Measurements from ENCODE around the gene DSTN. TPM values are rescaled to one million over a fixed set of nuclear protein-coding genes. Genes with fewer than 3 reads are reported as not detected.

The DSTN gene
- total and polyA plus RNA-seq, 5 donors, result 720 to 929 (median 762) TPM

- 67% methylated on average over 5 of the region's 5 CpGs for WGBS
- no peak for DNase-seq
- H3K27me3 ChIP-seq (ENCODE audit: control insufficient read depth, insufficient read depth), result no peaks in the 10 kb centered on the region
- peak overlapping the region; percentile 72 for H3K4me3 ChIP-seq (ENCODE audit: low read length)
- H3K4me1 ChIP-seq (ENCODE audit: control insufficient read depth, insufficient read depth, low read length), result no peaks in the 10 kb centered on the region
- no peak for ATAC-seq
- H3K27ac ChIP-seq (ENCODE audit: low read length), result peak overlapping the region; percentile 33
- intact Hi-C loops (cut with DNase I), result loop anchor here in 3 of 4 donors (10.0 kb wide), 2 partner anchors 363 to 373 kb away; no protein-coding TSS in a partner anchor
- H3K9me3 ChIP-seq (ENCODE audit: control insufficient read depth, low read length), result no peaks in the 10 kb centered on the region
Measured at GRCh38 chr20:17531665-17532025, 38.2 kb upstream of the DSTN start.

DNA sequence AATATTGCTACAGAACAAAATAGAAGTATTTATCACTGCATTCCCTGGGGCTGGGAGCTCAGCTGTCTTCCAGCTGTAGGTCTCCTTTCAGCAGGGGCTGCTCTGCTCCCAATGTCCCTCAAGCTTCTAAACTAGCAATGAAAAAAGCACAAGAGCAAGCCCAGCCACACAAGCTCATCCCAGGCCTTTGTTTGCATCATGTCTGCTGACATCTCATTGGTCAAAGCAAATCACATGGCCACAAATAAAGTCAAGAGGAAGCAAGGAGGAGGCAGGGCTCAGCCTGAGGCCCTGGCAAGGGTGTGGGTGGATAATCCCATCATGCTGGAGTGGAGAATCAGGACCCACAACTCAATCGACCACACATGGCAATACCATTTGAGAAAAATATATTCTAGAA lies 36.5 kb upstream of the DSTN start:
- Histone ChIP-seq H3K4me3 (ENCODE audit: low read length) (no peak overlapping the region), H3K27me3 (ENCODE audit: control insufficient read depth, insufficient read depth) (no peaks in the 10 kb centered on the region), H3K4me1 (ENCODE audit: control insufficient read depth, insufficient read depth, low read length) (no peaks in the 10 kb centered on the region), H3K27ac (ENCODE audit: low read length) (no peak overlapping the region), H3K9me3 (ENCODE audit: control insufficient read depth, low read length) (no peaks in the 10 kb centered on the region)
- DNase-seq (no peak), ATAC-seq (no peak)
- 48% methylated on average over 1 of the region's 1 CpG for WGBS
- intact Hi-C loops (cut with DNase I), result loop anchor here in 3 of 4 donors (10.0 kb wide), 2 partner anchors 361 to 371 kb away; no protein-coding TSS in a partner anchor

DNA sequence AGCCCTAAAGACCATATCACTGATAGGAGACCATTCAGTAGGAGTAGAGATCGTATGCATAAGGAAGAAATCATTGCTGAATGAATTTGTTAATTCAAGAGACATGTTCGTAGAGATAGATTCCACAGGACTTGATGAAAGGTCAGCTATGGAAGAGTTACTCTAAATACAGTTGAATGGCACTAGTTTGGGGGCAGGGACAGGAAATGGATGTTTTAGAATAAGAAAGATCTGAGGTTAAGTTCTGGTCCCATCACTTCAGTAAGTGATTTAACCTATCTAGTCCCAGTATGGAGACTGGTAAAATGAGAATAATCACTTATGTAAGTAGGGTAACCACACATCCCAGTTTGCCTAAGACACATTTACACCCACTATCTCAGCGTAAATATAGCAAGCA lies 35.8 kb upstream of the DSTN start:
- Histone ChIP-seq H3K4me1 (ENCODE audit: control insufficient read depth, insufficient read depth, low read length) (no peaks in the 10 kb centered on the region), H3K27ac (ENCODE audit: low read length) (no peak overlapping the region), H3K27me3 (ENCODE audit: control insufficient read depth, insufficient read depth) (no peaks in the 10 kb centered on the region), H3K4me3 (ENCODE audit: low read length) (no peak overlapping the region), H3K9me3 (ENCODE audit: control insufficient read depth, low read length) (no peaks in the 10 kb centered on the region)
- intact Hi-C loops (cut with DNase I), result loop anchor here in 3 of 4 donors (10.0 kb wide), 2 partner anchors 361 to 371 kb away; no protein-coding TSS in a partner anchor
- DNase-seq (no peak), ATAC-seq (no peak)
- 91% methylated on average over 3 of the region's 3 CpGs for WGBS

- no peaks in the 10 kb centered on the region for H3K4me1 ChIP-seq (ENCODE audit: control insufficient read depth, insufficient read depth, low read length)
- no peak overlapping the region for H3K27ac ChIP-seq (ENCODE audit: low read length)
Measured at GRCh38 chr20:17536944-17537444, 32.9 kb upstream of the DSTN start.

DNA sequence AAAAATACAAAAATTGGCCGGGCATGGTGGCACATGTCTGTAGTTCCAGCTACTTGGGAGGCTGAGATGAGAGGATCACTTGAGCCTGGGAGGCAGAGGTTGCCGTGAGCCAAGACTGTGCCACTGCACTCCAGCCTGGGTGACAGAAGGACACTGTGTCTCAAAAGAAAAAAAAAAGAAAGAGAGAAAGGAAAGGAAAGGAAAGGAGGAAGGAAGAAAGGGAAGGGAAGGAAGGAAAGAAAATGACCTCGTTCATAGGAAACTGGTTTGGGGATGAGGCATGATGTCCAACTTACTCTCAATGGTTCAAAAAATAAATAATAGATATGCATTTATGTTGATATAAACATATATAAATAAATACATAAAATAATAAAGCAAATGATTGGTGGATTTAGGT lies 31.9 kb upstream of the DSTN start:
- H3K27me3 ChIP-seq (ENCODE audit: control insufficient read depth, insufficient read depth), result no peaks in the 10 kb centered on the region
- 82% methylated on average over 3 of the region's 3 CpGs for WGBS
- no peaks in the 10 kb centered on the region for H3K4me1 ChIP-seq (ENCODE audit: control insufficient read depth, insufficient read depth, low read length)
- no peaks in the 10 kb centered on the region for H3K9me3 ChIP-seq (ENCODE audit: control insufficient read depth, low read length)
- ATAC-seq (no peak), DNase-seq (no peak)
- no peak overlapping the region for H3K27ac ChIP-seq (ENCODE audit: low read length)
- intact Hi-C loops (cut with DNase I), result loop anchor here (2.0 to 10.0 kb wide), 7 partner anchors 34 to 367 kb away; partner anchors contain the start of gene DSTN (in 1 of the 4)
- H3K4me3 ChIP-seq (ENCODE audit: low read length), result no peak overlapping the region

More at GRCh38 chr20:17536944-17537444, 32.9 kb upstream of the DSTN start:
- H3K9me3 ChIP-seq (ENCODE audit: control insufficient read depth, low read length), result no peaks in the 10 kb centered on the region
- peak; percentile 94 to 96 for ATAC-seq
- DNase-seq, result peak; percentile 60 to 83 (median 65)
- H3K27me3 ChIP-seq (ENCODE audit: control insufficient read depth, insufficient read depth), result no peaks in the 10 kb centered on the region
- intact Hi-C loops (cut with DNase I), result loop anchor here (2.0 to 10.0 kb wide), 7 partner anchors 35 to 368 kb away; partner anchors contain the start of gene DSTN (in 1 of the 4)
- H3K4me3 ChIP-seq (ENCODE audit: low read length), result no peak overlapping the region
- WGBS, result 25% methylated on average over 6 of the region's 6 CpGs

DNA sequence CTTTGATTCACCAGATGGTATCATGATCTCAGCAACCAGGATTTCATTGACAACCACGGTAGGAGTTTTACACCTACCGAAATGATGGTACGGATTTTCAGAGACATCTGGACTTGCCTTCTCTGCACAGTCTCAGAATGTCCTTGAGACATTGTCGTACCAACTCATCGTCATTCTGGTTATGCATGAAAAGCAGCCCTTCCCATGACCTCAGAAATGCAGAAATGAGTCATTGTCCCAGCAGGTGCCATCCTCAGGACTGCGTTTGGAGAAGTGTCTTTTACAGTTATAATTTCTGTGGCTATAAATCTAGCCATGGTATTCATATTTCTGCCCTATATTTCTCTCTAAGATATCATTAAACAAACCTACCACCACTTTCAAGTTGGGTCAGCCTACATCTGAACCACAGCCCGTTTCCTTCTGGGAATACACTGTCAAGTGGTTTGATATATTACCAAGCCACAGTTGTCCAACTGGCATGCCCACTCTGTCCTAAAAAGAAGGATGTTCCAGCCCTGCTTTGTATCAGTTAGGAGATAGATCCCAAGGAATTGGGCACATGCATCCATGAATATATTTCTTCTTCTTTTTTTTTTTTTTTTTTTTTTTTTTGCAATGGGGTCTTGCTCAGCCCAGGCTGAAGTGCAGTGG lies 31.2 kb upstream of the DSTN start:
- 74% methylated on average over 7 of the region's 7 CpGs for WGBS
- ATAC-seq (no peak), DNase-seq (no peak)
- no peaks in the 10 kb centered on the region for H3K27me3 ChIP-seq (ENCODE audit: control insufficient read depth, insufficient read depth)
- no peaks in the 10 kb centered on the region for H3K9me3 ChIP-seq (ENCODE audit: control insufficient read depth, low read length)
- H3K4me3 ChIP-seq (ENCODE audit: low read length), result no peak overlapping the region
- H3K4me1 ChIP-seq (ENCODE audit: control insufficient read depth, insufficient read depth, low read length), result no peaks in the 10 kb centered on the region
- intact Hi-C loops (cut with DNase I), result loop anchor here (5.0 to 10.0 kb wide), 6 partner anchors 34 to 366 kb away; partner anchors contain the start of gene DSTN (in 1 of the 4)
- H3K27ac ChIP-seq (ENCODE audit: low read length), result no peak overlapping the region

DNA sequence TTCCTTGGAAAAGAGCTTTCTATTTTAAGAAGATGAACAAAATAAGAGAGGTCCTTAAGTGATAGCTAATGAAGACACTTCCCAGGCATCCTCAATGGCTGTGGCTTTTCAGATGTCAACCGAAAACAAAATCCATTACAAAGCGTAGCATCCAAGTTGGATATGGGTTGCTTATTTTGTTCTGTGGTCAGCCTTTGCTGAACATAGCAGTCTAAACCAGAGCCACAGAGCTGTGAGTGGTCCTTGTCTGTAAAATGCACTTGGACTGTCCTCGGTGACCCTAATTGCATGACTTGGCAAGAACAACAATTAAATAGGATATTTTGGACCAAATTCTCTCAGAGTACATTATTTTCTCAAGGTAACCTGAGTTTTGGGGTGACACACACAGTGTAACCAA lies 28.3 kb upstream of the DSTN start:
- Histone ChIP-seq H3K9me3 (ENCODE audit: control insufficient read depth, low read length) (no peaks in the 10 kb centered on the region), H3K27ac (ENCODE audit: low read length) (no peak overlapping the region), H3K4me3 (ENCODE audit: low read length) (no peak overlapping the region), H3K27me3 (ENCODE audit: control insufficient read depth, insufficient read depth) (no peaks in the 10 kb centered on the region), H3K4me1 (ENCODE audit: control insufficient read depth, insufficient read depth, low read length) (no peaks in the 10 kb centered on the region)
- ATAC-seq (no peak), DNase-seq (no peak)
- intact Hi-C loops (cut with DNase I), result no loop called here
- 90% methylated on average over 3 of the region's 3 CpGs for WGBS

- Histone ChIP-seq H3K4me3 (ENCODE audit: low read length) (no peak overlapping the region), H3K9me3 (ENCODE audit: control insufficient read depth, low read length) (no peaks in the 10 kb centered on the region), H3K27me3 (ENCODE audit: control insufficient read depth, insufficient read depth) (no peaks in the 10 kb centered on the region), H3K27ac (ENCODE audit: low read length) (no peak overlapping the region), H3K4me1 (ENCODE audit: control insufficient read depth, insufficient read depth, low read length) (no peaks in the 10 kb centered on the region)
- WGBS, result 80% methylated on average over 5 of the region's 5 CpGs
- intact Hi-C loops (cut with DNase I), result no loop called here
- DNase-seq (no peak), ATAC-seq (no peak)
Measured at GRCh38 chr20:17541996-17542395, 27.9 kb upstream of the DSTN start.

DNA sequence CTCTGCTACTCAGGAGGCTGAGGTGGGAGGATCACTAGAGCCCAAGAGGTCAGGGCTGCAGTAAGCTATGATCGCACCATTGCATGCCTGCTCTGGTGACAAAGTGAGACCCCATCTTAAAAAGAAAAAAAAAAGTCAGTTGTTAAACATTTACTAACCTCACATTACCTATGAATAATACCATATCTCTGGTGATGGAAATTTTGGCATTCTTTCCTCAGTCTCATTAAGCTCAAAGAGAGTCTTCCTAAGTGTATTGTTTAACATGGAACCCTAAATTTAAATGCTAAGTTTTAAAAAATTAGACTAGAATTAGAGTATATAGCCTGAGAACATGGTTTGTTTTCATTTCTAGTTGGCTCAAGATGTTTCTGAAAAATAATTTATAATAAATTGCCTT lies 27.4 kb upstream of the DSTN start:
- Histone ChIP-seq H3K4me1 (ENCODE audit: control insufficient read depth, insufficient read depth, low read length) (no peaks in the 10 kb centered on the region), H3K9me3 (ENCODE audit: control insufficient read depth, low read length) (no peaks in the 10 kb centered on the region), H3K27me3 (ENCODE audit: control insufficient read depth, insufficient read depth) (no peaks in the 10 kb centered on the region), H3K4me3 (ENCODE audit: low read length) (no peak overlapping the region), H3K27ac (ENCODE audit: low read length) (no peak overlapping the region)
- intact Hi-C loops (cut with DNase I), result no loop called here
- WGBS, result 72% methylated on average over 1 of the region's 1 CpG
- DNase-seq (no peak), ATAC-seq (no peak)

GRCh38 chr20:17542993-17543412 lies 26.9 kb upstream of the DSTN start:
- Histone ChIP-seq H3K27ac (ENCODE audit: low read length) (no peak overlapping the region), H3K9me3 (ENCODE audit: control insufficient read depth, low read length) (no peaks in the 10 kb centered on the region), H3K4me3 (ENCODE audit: low read length) (no peak overlapping the region), H3K4me1 (ENCODE audit: control insufficient read depth, insufficient read depth, low read length) (no peaks in the 10 kb centered on the region), H3K27me3 (ENCODE audit: control insufficient read depth, insufficient read depth) (no peaks in the 10 kb centered on the region)
- ATAC-seq (peak; percentile 84 to 94), DNase-seq (no peak)
- intact Hi-C loops (cut with DNase I), result no loop called here
- 44% methylated on average over 4 of the region's 4 CpGs for WGBS

DNA sequence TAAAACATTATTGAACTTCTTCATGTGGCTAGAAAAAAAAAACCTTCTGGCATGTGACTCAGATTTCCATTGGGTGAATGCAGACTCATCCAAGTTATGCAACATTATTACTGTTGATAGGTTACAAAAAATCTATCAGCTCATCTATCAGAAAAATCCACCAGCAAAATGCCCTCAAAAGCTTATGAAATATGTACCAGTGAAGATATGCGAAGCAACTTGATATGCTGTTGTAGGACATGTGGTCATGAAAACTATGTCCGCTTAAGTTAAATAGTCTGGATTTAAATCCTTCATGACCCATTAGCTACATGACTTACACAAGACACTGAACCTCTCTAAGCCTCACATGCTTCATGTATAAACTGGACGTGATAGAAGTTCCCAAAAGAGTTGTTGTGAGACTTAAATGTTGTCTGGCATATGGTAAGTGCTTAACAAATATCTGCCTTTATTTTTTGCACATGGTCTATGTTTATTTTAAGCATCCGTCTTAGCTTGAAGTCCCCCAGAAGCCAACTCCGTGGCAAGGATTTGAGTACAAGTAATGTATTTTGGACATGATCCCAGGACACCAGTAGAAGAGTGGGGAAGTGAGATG lies 26.2 kb upstream of the DSTN start:
- intact Hi-C loops (cut with DNase I), result no loop called here
- peak; percentile 5 to 15 for ATAC-seq
- Histone ChIP-seq H3K9me3 (ENCODE audit: control insufficient read depth, low read length) (no peaks in the 10 kb centered on the region), H3K27ac (ENCODE audit: low read length) (no peak overlapping the region), H3K27me3 (ENCODE audit: control insufficient read depth, insufficient read depth) (no peaks in the 10 kb centered on the region), H3K4me1 (ENCODE audit: control insufficient read depth, insufficient read depth, low read length) (no peaks in the 10 kb centered on the region), H3K4me3 (ENCODE audit: low read length) (no peak overlapping the region)
- WGBS, result 52% methylated on average over 5 of the region's 5 CpGs
- DNase-seq, result no peak

Measured in right cardiac atrium (tissue), 5 donors.